Stimulated activated CD4-positive, alpha-beta T cell treated with anti-CD3 and anti-CD28 coated beads, Interleukin-2, amount 100 ng/mL, for 48 hours (primary cell): ENCODE measurements around the gene SLITRK6.
"Not testable (repeated sequence)": the region's sequence is repeated elsewhere in the genome, so short reads cannot be mapped to it uniquely, and the experiment has no call there.

Experiments used
- DNase-seq, 2 donors: peaks; one replicate each; pipeline ENCODE4 v3.0.0-alpha.2; 2020

SLITRK6 gene

GRCh38 chr13:85799097-85799582, at the start of gene SLITRK6:
Gene SLITRK6 (minus strand): TSS chr13:85799419. CDS start chr13:85796508, 2,911 bp downstream.
- no peak for DNase-seq

GRCh38 chr13:85847012-85847411, 47.8 kb upstream of the SLITRK6 start:
- DNase-seq, result no peak

GRCh38 chr13:85841427-85841826, 42.2 kb upstream of the SLITRK6 start:
- no peak for DNase-seq

GRCh38 chr13:85833921-85834320, 34.7 kb upstream of the SLITRK6 start:
- DNase-seq, result no peak

- no peak for DNase-seq
These were observed 29.0 kb upstream of the SLITRK6 start for GRCh38 chr13:85828094-85828684.

- DNase-seq, result no peak
These were observed 26.2 kb upstream of the SLITRK6 start for GRCh38 chr13:85825454-85825853.

GRCh38 chr13:85823832-85824231, 24.6 kb upstream of the SLITRK6 start:
- no peak for DNase-seq

- DNase-seq, result no peak
These were observed 20.3 kb upstream of the SLITRK6 start for GRCh38 chr13:85819513-85819912.

- no peak for DNase-seq
These were observed 17.2 kb upstream of the SLITRK6 start for GRCh38 chr13:85816413-85816812.

GRCh38 chr13:85812282-85812681, 13.1 kb upstream of the SLITRK6 start:
- DNase-seq, result no peak

GRCh38 chr13:85808811-85809210, 9.6 kb upstream of the SLITRK6 start:
- no peak for DNase-seq

GRCh38 chr13:85806553-85807175, 7.4 kb upstream of the SLITRK6 start:
- DNase-seq, result no peak

GRCh38 chr13:85798556-85798955, 663 bp downstream of the SLITRK6 start:
- DNase-seq, result no peak

- DNase-seq, result no peak
These were observed 1.9 kb downstream of the SLITRK6 start for GRCh38 chr13:85797311-85797710.

- DNase-seq, result no peak
These were observed 14.0 kb downstream of the SLITRK6 start for GRCh38 chr13:85785205-85785604.

GRCh38 chr13:85772367-85772766, 26.9 kb downstream of the SLITRK6 start:
- no peak for DNase-seq

- no peak for DNase-seq
These were observed 27.4 kb downstream of the SLITRK6 start for GRCh38 chr13:85771856-85772255.

GRCh38 chr13:85768946-85769345, 30.3 kb downstream of the SLITRK6 start:
- no peak for DNase-seq

- no peak for DNase-seq
These were observed 44.1 kb downstream of the SLITRK6 start for GRCh38 chr13:85755123-85755522.

- not testable (repeated sequence) for DNase-seq
These were observed 55.9 kb downstream of the SLITRK6 start for GRCh38 chr13:85743201-85743770.
